CD4-positive, alpha-beta T cell treated with Interferon gamma for 1 hour (primary cell): Measurements from ENCODE around the gene RPAIN.
"Not testable (repeated sequence)": the region's sequence is repeated elsewhere in the genome, so short reads cannot be mapped to it uniquely, and the experiment has no call there.

Experiments
- DNase-seq: peaks from one replicate; pipeline ENCODE4 v3.0.0-alpha.2; 2020

RPAIN gene

DNA sequence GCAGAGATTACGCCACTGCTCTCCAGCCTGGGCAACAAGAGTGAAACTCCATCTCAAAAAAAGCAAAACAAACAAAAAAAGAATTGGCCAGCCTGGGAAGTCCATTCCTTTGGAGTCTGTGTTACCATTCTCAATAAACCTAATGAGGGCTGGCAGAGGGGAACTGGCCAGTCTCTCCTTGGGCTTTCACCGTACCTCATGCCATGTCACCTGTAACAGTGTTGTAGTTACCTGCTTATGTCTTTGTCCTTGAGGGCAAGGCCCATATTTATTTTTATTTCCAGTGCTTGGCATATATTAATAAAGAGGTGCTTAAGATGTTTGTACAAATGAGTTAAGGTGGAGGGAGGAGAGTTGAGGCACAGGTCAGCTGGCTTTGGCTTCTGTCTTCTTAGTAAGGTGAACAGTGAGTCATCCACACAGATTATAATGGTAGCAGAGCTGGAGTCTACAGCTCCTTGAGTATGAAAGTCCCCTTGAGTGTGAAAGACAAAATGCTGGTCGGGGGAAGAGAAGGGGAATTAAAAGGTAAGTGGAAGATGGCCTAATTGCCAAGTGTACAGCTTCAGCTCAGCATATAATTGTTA lies 10.5 kb downstream of the RPAIN start:
- DNase-seq, result no peak

DNA sequence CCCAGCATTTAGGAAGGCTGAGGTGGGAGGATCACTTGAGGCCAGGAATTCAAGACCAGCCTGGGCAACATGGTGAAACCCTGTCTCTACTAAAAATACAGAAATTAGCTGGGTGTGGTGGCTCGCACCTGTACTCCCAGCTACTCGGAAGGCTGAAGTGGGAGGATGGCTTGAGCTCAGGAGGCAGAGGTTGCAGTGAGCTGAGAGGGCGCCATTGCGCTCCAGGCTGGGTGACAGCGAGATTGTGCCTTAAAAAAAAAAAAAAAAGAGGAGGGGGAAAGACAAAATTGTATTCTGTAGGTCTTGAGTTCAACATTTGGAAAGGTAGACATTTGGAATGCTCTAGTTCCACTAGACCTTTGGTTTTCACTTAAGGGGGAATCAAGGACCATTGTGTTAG lies 11.3 kb downstream of the RPAIN start:
- DNase-seq, result not testable (repeated sequence)

DNA sequence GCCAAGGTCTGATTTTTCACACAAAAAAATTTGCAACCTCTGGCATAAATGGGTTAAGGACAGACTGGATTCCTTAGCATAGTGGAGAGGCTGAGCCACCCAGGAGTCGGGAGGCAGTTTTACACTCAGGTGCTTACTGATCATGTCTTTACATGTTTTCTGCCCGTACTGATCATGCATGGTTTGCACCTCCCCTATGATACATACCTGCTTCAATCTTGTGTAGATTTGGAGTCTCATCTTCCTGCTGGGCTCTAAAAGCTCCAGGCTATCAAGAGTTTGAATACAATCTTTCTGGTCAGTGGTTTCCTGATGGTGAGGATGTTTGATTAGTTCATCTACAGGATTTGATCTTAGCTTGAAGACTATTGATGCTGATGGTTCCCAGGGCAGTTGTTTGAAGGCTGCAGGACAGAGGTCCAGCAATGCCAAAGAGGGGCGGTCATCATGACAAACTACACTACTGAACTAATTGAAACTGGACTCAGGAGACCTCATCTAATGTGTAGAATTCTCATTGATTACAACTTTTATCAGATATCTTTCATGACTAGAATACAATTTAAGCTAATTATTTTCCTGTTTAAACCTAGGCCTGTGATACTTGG lies 12.1 kb downstream of the RPAIN start:
- DNase-seq, result no peak

DNA sequence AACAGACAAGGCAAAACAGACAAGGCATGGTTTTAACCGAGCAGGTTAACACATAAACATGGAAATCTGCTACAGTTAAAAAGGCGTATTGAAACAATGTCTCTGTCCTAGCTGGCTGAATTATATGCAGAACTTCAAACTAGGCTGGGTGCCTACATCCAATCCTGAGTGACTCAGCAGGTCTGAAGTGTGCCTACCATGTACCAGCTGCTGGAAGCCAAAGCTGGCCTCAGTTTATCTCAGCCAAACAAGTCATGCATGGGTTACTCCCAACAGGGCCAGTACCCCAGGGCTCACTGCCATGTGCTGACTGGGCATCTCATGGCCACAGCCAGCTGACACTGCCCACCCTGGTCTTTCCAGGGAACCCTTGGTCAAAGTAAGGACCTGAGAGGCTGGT lies 15.0 kb downstream of the RPAIN start:
- DNase-seq, result no peak

DNA sequence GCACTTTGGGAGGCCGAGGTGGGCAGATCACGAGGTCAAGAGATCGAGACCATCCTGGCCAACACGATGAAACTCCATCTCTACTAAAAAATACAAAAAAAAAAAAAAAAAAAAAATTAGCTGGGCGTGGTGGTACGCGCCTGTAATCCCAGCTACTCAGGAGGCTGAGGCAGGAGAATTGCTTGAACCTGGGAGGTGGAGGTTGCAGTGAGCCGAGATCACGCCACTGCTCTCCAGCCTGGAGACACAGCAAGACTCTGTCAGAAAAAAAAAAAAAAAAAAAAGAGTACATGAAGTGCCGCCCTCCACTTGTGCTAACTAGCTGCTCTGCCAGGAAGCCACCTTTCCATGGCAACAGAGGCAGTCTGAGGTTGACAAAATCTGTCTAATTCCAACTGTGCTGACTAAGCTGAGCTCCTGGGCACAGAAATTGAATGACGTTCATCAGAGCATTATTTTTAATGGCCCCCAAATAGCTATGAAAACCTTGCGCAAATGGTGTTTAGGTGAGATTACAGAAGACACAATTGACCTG lies 15.9 kb downstream of the RPAIN start:
- not testable (repeated sequence) for DNase-seq

GRCh38 chr17:5437721-5438317 lies 17.8 kb downstream of the RPAIN start:
- DNase-seq, result no peak

GRCh38 chr17:5438716-5439445 lies 18.9 kb downstream of the RPAIN start, which contains the start of gene C1QBP:
Gene C1QBP, minus strand, starts transcription at chr17:5439155. Its CDS starts 82 bp downstream, at chr17:5439073.
- peak; percentile 91 for DNase-seq

DNA sequence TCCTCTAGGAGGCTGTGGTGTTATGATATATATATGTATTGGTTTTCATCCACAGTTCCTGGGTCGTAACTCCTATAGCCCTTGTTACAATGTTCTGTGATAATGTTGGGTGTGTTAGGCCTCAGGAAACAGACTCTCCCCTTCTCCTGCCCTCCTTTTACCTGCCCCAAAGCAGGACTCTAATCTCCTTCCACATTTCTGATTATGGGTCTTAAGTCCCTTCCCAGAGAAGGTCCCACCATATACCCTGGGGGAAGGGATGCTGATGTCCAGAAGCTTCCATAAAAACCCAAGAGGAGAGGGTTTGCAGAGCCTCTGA lies 19.4 kb downstream of the RPAIN start:
- DNase-seq, result no peak

GRCh38 chr17:5443728-5444127 lies 23.7 kb downstream of the RPAIN start:
- no peak for DNase-seq

DNA sequence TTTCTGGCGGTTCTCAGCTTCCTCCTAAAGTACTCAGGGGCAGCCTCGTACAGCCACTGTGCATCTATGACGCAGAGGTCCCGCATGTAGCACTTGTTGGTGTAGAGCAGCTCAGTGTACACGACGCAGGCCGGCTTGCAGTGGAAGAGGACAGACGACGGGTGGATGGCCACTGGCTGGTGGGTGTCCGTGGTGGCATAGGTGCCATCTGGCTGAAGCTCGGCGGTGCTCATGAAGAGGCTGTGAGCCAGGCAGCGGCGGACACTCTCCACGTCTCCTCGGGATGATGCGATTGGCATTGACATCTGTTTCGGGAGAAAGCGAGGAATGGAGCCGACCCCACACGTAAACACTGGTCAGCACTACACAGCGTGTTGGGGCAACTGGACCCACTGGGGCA lies 24.2 kb downstream of the RPAIN start:
- no peak for DNase-seq

DNA sequence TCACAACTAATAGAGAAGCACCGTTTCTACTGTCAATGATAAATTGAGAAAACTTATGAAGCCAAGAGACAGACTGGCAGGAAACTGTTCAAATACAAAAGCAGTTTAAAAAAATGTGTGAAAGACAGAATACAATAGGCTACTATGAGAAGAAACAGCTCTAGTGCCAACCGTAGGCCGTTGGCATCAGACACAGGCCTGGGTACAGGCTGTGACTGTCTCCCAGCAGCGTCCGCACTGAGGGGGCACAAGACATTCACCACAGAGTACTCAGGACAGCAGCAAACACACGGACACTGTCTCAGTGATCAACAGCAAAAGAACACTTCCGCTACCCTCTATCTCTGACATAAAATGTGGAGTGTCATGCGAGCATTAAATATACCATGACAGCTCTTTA lies 26.8 kb downstream of the RPAIN start:
- DNase-seq, result no peak

DNA sequence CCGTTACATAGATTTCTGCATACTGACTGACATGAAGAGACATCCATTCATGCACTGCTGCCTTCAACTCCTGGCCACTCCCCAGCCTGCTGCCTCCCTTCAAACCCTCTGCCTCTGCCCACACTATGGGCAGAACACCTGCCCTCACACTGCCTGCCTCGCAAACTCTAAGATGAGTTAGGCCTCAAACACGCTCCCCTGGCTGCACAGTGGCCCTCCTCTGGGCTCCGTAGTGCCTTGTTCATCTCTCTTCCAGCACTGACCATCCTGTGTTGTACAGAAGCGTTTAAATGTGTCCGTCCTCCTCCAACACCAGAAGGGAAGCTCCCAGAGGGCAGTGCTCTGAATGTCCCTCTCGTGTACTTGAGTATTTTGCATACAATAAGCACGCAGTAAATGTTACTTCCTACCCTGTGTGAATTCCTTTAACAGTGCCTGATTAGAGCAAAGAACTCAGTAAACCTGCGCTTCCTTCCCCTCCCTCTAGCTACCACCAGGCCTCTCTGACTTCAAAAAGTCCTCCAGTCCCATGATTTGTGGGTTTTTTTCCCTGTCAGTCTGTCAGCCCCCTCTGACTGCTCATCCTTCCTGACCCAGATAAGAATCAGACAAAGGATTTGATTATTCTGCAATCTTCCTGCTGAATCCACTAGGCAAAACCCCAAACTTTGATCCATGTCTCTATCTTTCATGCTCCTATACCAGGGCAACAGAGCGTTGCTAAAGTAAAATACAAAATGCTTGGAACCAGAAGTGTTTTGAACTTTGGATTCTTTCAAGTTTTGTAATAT lies 44.9 kb downstream of the RPAIN start:
- no peak for DNase-seq

- no peak for DNase-seq
Observed at GRCh38 chr17:5466295-5466694, 46.3 kb downstream of the RPAIN start.

GRCh38 chr17:5467416-5467815 lies 47.4 kb downstream of the RPAIN start:
- no peak for DNase-seq

GRCh38 chr17:5468075-5468473 lies 48.1 kb downstream of the RPAIN start:
- no peak for DNase-seq

- no peak for DNase-seq
Observed at GRCh38 chr17:5472511-5472910, 52.5 kb downstream of the RPAIN start.

- no peak for DNase-seq
Observed at GRCh38 chr17:5473906-5474305, 53.9 kb downstream of the RPAIN start.

GRCh38 chr17:5478992-5479391 lies 59.0 kb downstream of the RPAIN start:
- DNase-seq, result no peak

DNA sequence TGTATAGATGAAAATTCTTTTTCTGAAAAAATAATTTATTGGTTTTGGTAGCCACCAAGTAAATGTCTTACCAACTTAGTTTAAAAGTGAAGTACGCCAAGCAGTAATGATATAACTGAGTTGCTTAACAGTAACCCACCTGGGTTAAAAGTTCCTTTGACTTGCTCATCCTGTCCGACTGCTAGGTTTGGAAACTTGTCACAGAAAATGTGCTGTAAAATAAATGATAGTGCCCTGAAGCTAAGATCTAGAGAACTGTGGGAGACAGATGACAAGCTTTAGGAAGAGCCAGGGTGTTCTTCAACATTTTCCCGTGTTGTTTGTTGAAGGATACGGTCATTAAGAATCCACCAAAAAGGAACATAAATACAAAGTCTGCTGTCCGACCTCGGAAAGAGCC lies 61.0 kb downstream of the RPAIN start:
- DNase-seq, result no peak

GRCh38 chr17:5481451-5481850 lies 61.5 kb downstream of the RPAIN start:
- no peak for DNase-seq
